GM12878 (cell line): ENCODE results near the gene MAGEA2. TPM values are rescaled to one million over a fixed set of nuclear protein-coding genes. Genes with fewer than 3 reads are reported as not detected.

Experiments used
- ATAC-seq: fragments of 200-7000 bp; cut with Tn5 transposase; 3 replicates; pipeline ENCODE4 v1.9.1; 2020; ENCODE audit warnings: mild to moderate bottlenecking, moderate library complexity
- BruUV-seq: library from RNA; stranded (reverse); fragments of 400-500 nt; replicated peaks from 2 replicates; lab custom pipeline; 2021; lab: Mats Ljungman, UMichigan
- CTCF ChIA-PET: fragments of 300-600 bp; sonication (Branson Sonifier 250); formaldehyde crosslinking; extraction: SDS; loops from one replicate; lab custom pipeline; 2021; ENCODE audit warnings: inconsistent platforms; lab: Yijun Ruan, JAX
- POLR2A ChIA-PET: fragments of 350-600 bp; formaldehyde crosslinking; extraction: SDS; loops from one replicate; lab custom pipeline; 2021; ENCODE audit warnings: inconsistent platforms; lab: Charles Lee
- RAD21 ChIA-PET: fragments of 300-600 bp; sonication (Branson Sonifier 250); formaldehyde crosslinking; loops from one replicate; lab custom pipeline; 2023; ENCODE audit warnings: antibody characterized with exemption; ENCODE audit not compliant: unreplicated experiment; lab: Charles Lee
- SMC1A ChIA-PET: fragments of 300-600 bp; sonication (Branson Sonifier 250); formaldehyde crosslinking; loops from one replicate; lab custom pipeline; 2023; ENCODE audit not compliant: unreplicated experiment, uncharacterized antibody; lab: Charles Lee
- DNase-seq: peaks from one replicate; pipeline ENCODE4 v3.0.0-alpha.2; 2011; ENCODE audit warnings: low read depth, low spot score
- FAIRE-seq: peaks from 3 replicates; lab custom pipeline; 2011; peaks lifted over from hg19 to GRCh38; lab: Jason Lieb, UNC
- H2AFZ ChIP-seq: 2 replicates; pipeline ENCODE4 v1.6.0; 2011; ENCODE audit warnings: low read depth, low read length, control low read depth; ENCODE audit not compliant: control insufficient read depth
- H3K27ac ChIP-seq: 2 replicates; pipeline ENCODE4 v1.5.1; 2011; ENCODE audit warnings: control low read depth; ENCODE audit not compliant: control insufficient read depth, insufficient read depth
- H3K27me3 ChIP-seq, 2 experiments: replicated peaks in 1 of 2; 2 replicates each; pipeline versions ENCODE4 v1.6.0 to v1.6.1; 2011; ENCODE audit warnings: low read length in 1 of 2; ENCODE audit not compliant: control insufficient read depth in 2 of 2, insufficient read depth in 2 of 2
- H3K36me3 ChIP-seq, 2 experiments: 2 replicates each; pipeline ENCODE4 v1.5.1; 2011; ENCODE audit warnings: low read length in 1 of 2; ENCODE audit not compliant: control insufficient read depth in 2 of 2, insufficient read depth in 2 of 2
- H3K4me1 ChIP-seq: 2 replicates; pipeline ENCODE4 v1.6.1; 2011; ENCODE audit warnings: mild to moderate bottlenecking, low read length, moderate library complexity, mixed read lengths; ENCODE audit not compliant: control insufficient read depth, insufficient read depth
- H3K4me2 ChIP-seq: 2 replicates; pipeline ENCODE4 v1.6.0; 2011; ENCODE audit warnings: control low read depth; ENCODE audit not compliant: control insufficient read depth, insufficient read depth
- H3K4me3 ChIP-seq: fragments of 200-600 bp; sonication (generic); 2 replicates; pipeline ENCODE4 v1.5.1; 2016
- H3K79me2 ChIP-seq: 2 replicates; pipeline ENCODE4 v1.6.0; 2011; ENCODE audit warnings: low read length; ENCODE audit not compliant: control insufficient read depth, insufficient read depth
- H3K9ac ChIP-seq: 2 replicates; pipeline ENCODE4 v1.8.0; 2011; ENCODE audit warnings: low read length, control low read depth, mixed read lengths; ENCODE audit not compliant: control insufficient read depth, insufficient read depth
- H3K9me3 ChIP-seq: replicated peaks from 3 replicates; pipeline ENCODE4 v1.5.1; 2011; ENCODE audit warnings: mild to moderate bottlenecking, low read length; ENCODE audit not compliant: control insufficient read depth, insufficient read depth
- H4K20me1 ChIP-seq: 2 replicates; pipeline ENCODE4 v1.6.0; 2011; ENCODE audit not compliant: control insufficient read depth, insufficient read depth
- BACH1 ChIP-seq: fragments of 450-650 bp; IDR thresholded peaks from 2 replicates; pipeline ENCODE4 v1.6.1; 2017; ENCODE audit warnings: mild to moderate bottlenecking, borderline replicate concordance
- E2F8 ChIP-seq: fragments of 450-650 bp; IDR thresholded peaks from 2 replicates; pipeline ENCODE4 v1.6.1; 2018; ENCODE audit warnings: mild to moderate bottlenecking, low read depth, moderate library complexity; ENCODE audit not compliant: partially characterized antibody
- JUND ChIP-seq: IDR thresholded peaks from 2 replicates; pipeline ENCODE4 v1.6.1; 2012; ENCODE audit warnings: low read depth, mild to moderate bottlenecking, low read length, improper control_type of control experiment, moderate library complexity
- NFIC ChIP-seq: IDR thresholded peaks from 2 replicates; pipeline ENCODE4 v1.6.1; 2012; ENCODE audit warnings: low read depth, mild to moderate bottlenecking, inconsistent platforms, low read length, moderate library complexity
- PBX3 ChIP-seq: IDR thresholded peaks from 2 replicates; pipeline ENCODE4 v1.6.1; 2011; ENCODE audit warnings: mild to moderate bottlenecking, low read depth, low read length, moderate library complexity; ENCODE audit not compliant: insufficient replicate concordance
- RFX5 ChIP-seq: IDR thresholded peaks from 2 replicates; pipeline ENCODE4 v1.6.1; 2011; ENCODE audit warnings: low read depth, low read length, improper control_type of control experiment
- SIX5 ChIP-seq: IDR thresholded peaks from 2 replicates; pipeline ENCODE4 v1.6.1; 2011; ENCODE audit warnings: mild to moderate bottlenecking, low read depth, low read length, moderate library complexity; ENCODE audit not compliant: severe bottlenecking
- SREBF1 ChIP-seq: IDR thresholded peaks from 2 replicates; pipeline ENCODE4 v1.6.1; 2012; ENCODE audit warnings: mild to moderate bottlenecking, low read length
- ZBTB11 ChIP-seq: fragments of 450-650 bp; formaldehyde crosslinking; IDR thresholded peaks from 2 replicates; pipeline ENCODE4 v1.5.0; 2022; ENCODE audit warnings: mild to moderate bottlenecking, missing genetic modification characterization
- ZNF274 ChIP-seq: IDR thresholded peaks from one replicate; pipeline ENCODE4 v1.8.0; 2011; ENCODE audit not compliant: insufficient read length, insufficient read depth
- WGBS: methylation state at CpG from one replicate; pipeline ENCODE4 v1.1.6; 2016; ENCODE audit warnings: low lambda C conversion rate; ENCODE audit not compliant: insufficient replicate concordance, insufficient coverage; ENCODE audit errors: missing lambda C conversion rate; 5-methylcytosine and 5-hydroxymethylcytosine counted together
- in situ Hi-C: fragments of 300-500 bp; cut with MboI; formaldehyde crosslinking; loops from 9 replicates; pipeline ENCODE4 v1.14.3; 2018; ENCODE audit warnings: mixed read lengths
- intact Hi-C: fragments of 100-400 bp; cut with micrococcal nuclease; formaldehyde crosslinking; loops from one replicate; pipeline ENCODE4 v1.14.2; 2022; ENCODE audit not compliant: unreplicated experiment
- polyA plus RNA-seq, 11 experiments: library from polyadenylated mRNA; depleted of rRNA in 4 of 11; unstranded in 6 of 11; stranded (reverse) in 5 of 11; fragments of >200 nt; fragmentation: Nextera tagmentation in 4 of 11; fragmentation: Illumina TruSeq in 1 of 11; extraction: Ambion mirVana in 4 of 11; extraction: Trizol in 1 of 11; gene quantifications; 1 replicate in 1 of 11; 2 replicates in 10 of 11; pipeline versions ENCODE4 v1.2.1 to v1.2.3, GENCODE V29; 2011 to 2016; ENCODE audit warnings: inconsistent platforms in 2 of 11, missing spikeins in 2 of 11, low read depth in 1 of 11
- total RNA-seq, 4 experiments: library from RNA; depleted of rRNA in 3 of 4; stranded (reverse); fragments of >200 nt in 3 of 4; fragmentation: Illumina TruSeq in 1 of 4; extraction: Trizol in 1 of 4; gene quantifications; 2 replicates each; pipeline versions ENCODE4 v1.2.1 to v1.2.3, GENCODE V29; 2013 to 2021

Gene MAGEA2
- total and polyA plus RNA-seq, 10 of the 15 experiments (the other 5 are each of a cell fraction or from before 2014, with no cell fraction given), result 0.04 to 0.13 TPM; not detected in 8

DNA sequence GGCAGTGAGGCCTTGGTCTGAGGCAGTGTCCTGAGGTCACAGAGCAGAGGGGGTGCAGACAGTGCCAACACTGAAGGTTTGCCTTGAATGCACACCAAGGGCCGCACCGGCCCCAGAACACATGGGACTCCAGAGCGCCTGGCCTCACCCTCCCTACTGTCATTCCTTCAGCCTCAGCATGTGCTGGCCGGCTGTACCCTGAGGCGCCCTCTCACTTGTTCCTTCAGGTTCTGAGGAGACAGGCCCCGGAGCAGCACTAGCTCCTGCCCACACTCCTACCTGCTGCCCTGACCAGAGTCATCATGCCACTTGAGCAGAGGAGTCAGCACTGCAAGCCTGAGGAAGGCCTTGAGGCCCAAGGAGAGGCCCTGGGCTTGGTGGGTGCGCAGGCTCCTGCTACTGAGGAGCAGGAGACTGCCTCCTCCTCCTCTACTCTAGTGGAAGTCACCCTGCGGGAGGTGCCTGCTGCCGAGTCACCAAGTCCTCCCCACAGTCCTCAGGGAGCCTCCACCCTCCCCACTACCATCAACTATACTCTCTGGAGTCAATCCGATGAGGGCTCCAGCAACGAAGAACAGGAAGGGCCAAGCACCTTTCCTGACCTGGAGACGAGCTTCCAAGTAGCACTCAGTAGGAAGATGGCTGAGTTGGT lies 17.7 kb downstream of the MAGEA2 start (continued):
- TF ChIP-seq RFX5, result no peak
- no peak for TF ChIP-seq ZBTB11 (CRISPR knock-in tag)
- TF ChIP-seq JUND, result no peak
- TF ChIP-seq, all 136 proteins: peak for 0

- Histone ChIP-seq H3K27ac (no peak overlapping the region), H4K20me1 (no peaks in the 10 kb centered on the region), H3K9me3 (no peaks in the 10 kb centered on the region), H3K4me2 (no peak overlapping the region), H2AFZ (no peak overlapping the region), H3K4me3 (no peak overlapping the region), H3K79me2 (no peaks in the 10 kb centered on the region), H3K36me3 (no peaks in the 10 kb centered on the region), H3K27me3 (no peaks in the 10 kb centered on the region), H3K4me1 (no peaks in the 10 kb centered on the region), H3K9ac (no peak overlapping the region)
- ChIA-PET CTCF (no interaction called here), POLR2A (no interaction called here), SMC1A (no interaction called here), RAD21 (no interaction called here)
- no TSS peak for BruUV-seq
- ATAC-seq (no peak), DNase-seq (no peak), FAIRE-seq (no peak)
- intact Hi-C loops, result no loop called here
- in situ Hi-C loops, result no loop called here
- WGBS, result 5% methylated on average over 2 of the region's 2 CpGs
- TF ChIP-seq PBX3 (no peak), ZBTB11 (CRISPR knock-in tag) (no peak), SREBF1 (no peak), E2F8 (no peak), NFIC (no peak), BACH1 (no peak), ZNF274 (no peak), SIX5 (no peak)
Measured at GRCh38 chrX:152735101-152735500, 18.5 kb downstream of the MAGEA2 start.
